Lower leg skin (tissue), 4 donors: Measurements from ENCODE around the gene PPP1R12B. TPM values are rescaled to one million over a fixed set of nuclear protein-coding genes. Genes with fewer than 3 reads are reported as not detected.

Source experiments
- DNase-seq, 2 donors: peaks; one replicate each; pipeline ENCODE4 v3.0.0-alpha.2; 2019; ENCODE audit warnings: low spot score in 2 of 2
- H3K4me3 ChIP-seq: fragments of 200-600 bp; sonication (generic); 2 replicates; pipeline ENCODE4 v1.5.1; 2017; ENCODE audit warnings: mild to moderate bottlenecking, low read depth; ENCODE audit not compliant: poor library complexity, severe bottlenecking
- POLR2A ChIP-seq, 2 donors: fragments of 450-650 bp; IDR thresholded peaks; one replicate each; pipeline ENCODE4 v1.6.1; 2016 to 2017; ENCODE audit warnings: antibody characterized with exemption in 2 of 2, mild to moderate bottlenecking in 1 of 2, moderate library complexity in 1 of 2
- WGBS, 2 donors: methylation state at CpG; one replicate each; pipeline ENCODE4 v1.1.5; 2018; 5-methylcytosine and 5-hydroxymethylcytosine counted together
- intact Hi-C: fragments of 100-400 bp; cut with DNase I; formaldehyde crosslinking; loops from one replicate; pipeline ENCODE4 v1.15.0; 2023; ENCODE audit warnings: low total_unique reads
- total RNA-seq, 4 donors: library from RNA; depleted of rRNA; stranded (reverse); fragments of >200 nt; gene quantifications; one replicate each; pipeline ENCODE4 v1.1.0, GENCODE V29; 2016
- TF ChIP-seq, protein P1 (sequence below), 3 donors: fragments of 450-650 bp; IDR thresholded peaks; one replicate each; pipeline ENCODE4 v1.5.1; 2016; ENCODE audit warnings: antibody characterized with exemption in 3 of 3, mild to moderate bottlenecking in 3 of 3, moderate library complexity in 2 of 3

PPP1R12B gene
- total RNA-seq, 4 donors from 2014 or later, result 14.6 to 50.8 (median 30.6) TPM

DNA sequence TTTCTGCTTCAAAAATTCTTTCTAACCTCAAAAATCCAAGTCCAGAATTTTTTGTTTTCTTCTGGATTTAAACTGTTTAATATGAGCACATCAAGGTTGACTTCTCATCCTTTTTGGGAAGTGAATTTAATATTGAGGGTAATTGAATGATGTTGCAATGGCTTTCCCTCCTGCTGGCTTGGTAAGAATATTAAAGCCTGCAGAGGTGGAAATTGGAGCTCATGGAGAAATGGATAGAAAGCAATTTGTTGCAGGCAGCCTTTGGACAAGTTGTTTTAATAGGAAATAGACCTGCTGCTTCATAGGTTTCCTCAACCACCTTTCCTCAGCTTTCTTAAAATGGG, 237.1 kb downstream of the PPP1R12B start:
- DNase-seq, result no peak
- TF ChIP-seq, protein P1, sequence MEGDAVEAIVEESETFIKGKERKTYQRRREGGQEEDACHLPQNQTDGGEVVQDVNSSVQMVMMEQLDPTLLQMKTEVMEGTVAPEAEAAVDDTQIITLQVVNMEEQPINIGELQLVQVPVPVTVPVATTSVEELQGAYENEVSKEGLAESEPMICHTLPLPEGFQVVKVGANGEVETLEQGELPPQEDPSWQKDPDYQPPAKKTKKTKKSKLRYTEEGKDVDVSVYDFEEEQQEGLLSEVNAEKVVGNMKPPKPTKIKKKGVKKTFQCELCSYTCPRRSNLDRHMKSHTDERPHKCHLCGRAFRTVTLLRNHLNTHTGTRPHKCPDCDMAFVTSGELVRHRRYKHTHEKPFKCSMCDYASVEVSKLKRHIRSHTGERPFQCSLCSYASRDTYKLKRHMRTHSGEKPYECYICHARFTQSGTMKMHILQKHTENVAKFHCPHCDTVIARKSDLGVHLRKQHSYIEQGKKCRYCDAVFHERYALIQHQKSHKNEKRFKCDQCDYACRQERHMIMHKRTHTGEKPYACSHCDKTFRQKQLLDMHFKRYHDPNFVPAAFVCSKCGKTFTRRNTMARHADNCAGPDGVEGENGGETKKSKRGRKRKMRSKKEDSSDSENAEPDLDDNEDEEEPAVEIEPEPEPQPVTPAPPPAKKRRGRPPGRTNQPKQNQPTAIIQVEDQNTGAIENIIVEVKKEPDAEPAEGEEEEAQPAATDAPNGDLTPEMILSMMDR (IDR thresholded peaks at IDR 0.05), result no peak
- no peak for TF ChIP-seq POLR2A (IDR thresholded peaks at IDR 0.05)
- H3K4me3 ChIP-seq, result no peak overlapping the region
- intact Hi-C loops, result no loop called here

DNA sequence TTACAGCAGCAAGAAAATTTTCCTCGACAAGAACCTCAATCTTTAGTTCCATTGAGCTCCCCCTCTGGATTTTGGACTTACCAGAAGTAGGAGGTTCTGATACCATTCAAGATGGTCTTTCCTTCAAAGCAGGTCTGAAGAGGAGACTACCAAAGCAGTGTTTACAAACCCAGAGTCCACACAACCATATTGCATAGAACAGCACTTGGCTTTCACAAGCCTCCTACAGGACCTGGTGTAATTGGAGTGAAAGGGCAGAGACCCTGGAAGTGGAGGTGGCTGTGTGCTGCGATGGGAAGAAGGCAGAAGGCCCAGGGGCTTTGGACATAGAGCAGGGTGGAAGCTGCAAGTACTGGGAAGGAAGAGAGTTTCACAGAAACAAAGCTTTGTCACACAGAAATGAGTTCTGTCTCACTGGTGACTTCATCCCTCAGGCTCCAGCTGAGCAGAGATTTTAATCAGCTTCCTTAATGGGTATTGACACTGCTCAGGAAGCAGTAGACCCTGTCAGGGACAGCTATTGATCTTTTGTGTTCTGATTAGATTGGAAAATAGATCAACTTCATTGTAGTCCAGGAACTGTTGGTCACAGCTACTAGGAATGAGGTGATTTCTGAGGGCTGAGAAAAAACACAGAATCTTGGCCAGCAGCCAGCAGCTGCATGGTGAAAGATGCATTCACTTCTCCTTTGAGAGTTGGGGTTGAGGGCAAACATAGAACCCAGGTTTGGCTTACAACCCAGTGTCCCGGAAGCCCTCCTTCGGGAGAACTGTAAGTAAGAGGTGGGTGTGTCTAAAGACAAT, 237.7 kb downstream of the PPP1R12B start:
- 47 to 54% methylated on average over 4 of the region's 4 CpGs for WGBS, 2 donors
- TF ChIP-seq POLR2A (IDR thresholded peaks at IDR 0.05), result no peak
- TF ChIP-seq, protein P1 (IDR thresholded peaks at IDR 0.05), result no peak
- intact Hi-C loops, result no loop called here
- H3K4me3 ChIP-seq, result no peak overlapping the region
- no peak for DNase-seq

DNA sequence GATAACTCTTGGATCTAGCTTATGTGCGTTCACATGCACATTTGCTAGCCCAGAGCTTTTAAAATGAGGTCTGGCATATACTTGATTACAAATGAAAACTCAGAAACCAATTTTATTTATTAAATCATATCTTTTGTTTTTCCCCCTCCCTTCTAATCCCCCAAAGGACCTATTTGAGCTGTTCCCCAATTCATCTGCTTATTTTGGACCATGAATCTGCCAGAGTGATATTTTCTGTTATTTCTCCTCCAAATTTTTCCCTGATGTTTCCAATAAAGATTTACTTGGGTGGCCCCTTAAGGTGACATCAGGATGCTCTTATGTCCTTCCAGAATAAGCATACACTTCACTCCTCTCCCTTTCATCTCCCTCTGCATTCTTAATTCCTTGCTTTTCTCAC, 238.4 kb downstream of the PPP1R12B start:
- DNase-seq, result no peak
- no peak overlapping the region for H3K4me3 ChIP-seq
- no peak for TF ChIP-seq POLR2A (IDR thresholded peaks at IDR 0.05)
- TF ChIP-seq, protein P1 (IDR thresholded peaks at IDR 0.05), result no peak
- intact Hi-C loops, result no loop called here
- WGBS, 2 donors, result 74 to 78% methylated on average over 1 of the region's 1 CpG

DNA sequence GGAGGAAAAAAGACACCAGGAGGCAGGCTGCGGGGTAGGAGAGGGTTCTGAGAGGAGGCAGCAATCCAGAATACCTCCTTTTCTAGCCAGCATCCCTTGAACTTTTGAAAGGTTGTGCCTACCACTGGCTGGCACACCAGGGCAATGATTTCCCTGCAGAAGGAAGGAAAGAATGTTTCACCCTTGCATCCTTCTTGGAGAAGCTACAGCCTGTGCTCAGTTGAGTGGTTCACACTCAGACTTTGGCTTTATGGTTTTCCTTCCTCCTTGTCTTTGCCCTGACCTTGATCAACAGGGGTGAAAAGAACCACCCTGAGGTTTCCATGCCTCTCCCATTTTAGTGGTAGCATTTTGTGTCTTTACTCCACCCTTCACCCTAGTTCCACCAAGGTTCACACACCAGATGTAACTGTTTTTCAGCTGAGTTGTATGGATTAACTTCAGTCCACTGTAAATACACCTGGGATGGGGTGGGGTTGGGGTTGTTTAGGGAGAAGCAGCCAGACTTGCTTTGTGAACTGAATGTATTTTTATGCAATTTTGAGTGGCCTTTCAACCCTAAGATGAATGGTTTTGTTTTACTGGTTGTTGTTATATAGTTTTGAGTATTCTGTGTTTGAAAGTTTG, 239.5 kb downstream of the PPP1R12B start:
- intact Hi-C loops, result no loop called here
- WGBS, 2 donors, result 54 to 61% methylated on average over 1 of the region's 1 CpG

DNA sequence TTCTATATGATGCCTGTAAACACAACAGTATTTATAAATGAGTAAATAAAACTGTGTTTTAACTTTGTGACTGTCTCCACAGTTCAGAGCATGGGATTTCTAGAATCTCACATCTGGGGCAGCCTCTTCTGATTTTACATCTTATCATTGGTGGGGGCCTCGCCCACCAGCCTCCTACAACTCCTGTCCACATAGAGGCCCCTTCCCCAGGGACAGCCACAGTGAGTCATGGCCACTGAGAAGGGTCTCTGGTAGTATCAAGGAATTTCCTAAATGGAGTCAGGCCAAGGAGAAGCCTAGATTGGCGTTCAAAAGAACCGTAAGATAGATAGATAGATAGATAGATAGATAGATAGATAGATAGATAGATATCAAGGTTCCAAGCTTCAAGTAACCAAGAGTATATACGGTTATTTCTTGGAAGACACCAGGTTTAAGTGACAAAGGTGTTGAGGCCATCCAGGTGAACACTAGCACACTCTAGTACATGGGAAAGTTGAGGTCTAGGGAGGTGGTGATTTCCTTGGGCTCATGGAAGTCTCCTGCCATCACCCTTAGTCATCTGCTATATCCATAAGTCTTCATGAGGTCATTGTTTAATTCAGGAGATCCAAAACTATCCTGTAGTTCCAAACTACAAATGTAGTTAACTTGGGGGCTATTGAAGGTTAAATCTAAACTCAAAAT, 240.1 kb downstream of the PPP1R12B start:
- TF ChIP-seq POLR2A (IDR thresholded peaks at IDR 0.05), result no peak
- TF ChIP-seq, protein P1 (IDR thresholded peaks at IDR 0.05), result no peak
- no peak overlapping the region for H3K4me3 ChIP-seq
- intact Hi-C loops, result no loop called here
- no peak for DNase-seq
- WGBS, 2 donors, result 90 to 97% methylated on average over 4 of the region's 4 CpGs

More for the DNA sequence above, 239.5 kb downstream of the PPP1R12B start:
- no peak overlapping the region for H3K4me3 ChIP-seq
- TF ChIP-seq, protein P1 (IDR thresholded peaks at IDR 0.05), result no peak
- TF ChIP-seq POLR2A (IDR thresholded peaks at IDR 0.05), result no peak
- DNase-seq, result no peak
